PC-9 (cell line): ENCODE measurements around the gene TEX53.

ENCODE experiments used
- CTCF ChIP-seq: fragments of 200-600 bp; sonication (generic); conservative IDR thresholded peaks from 2 replicates; pipeline ENCODE4 v1.6.1; 2017; ENCODE audit warnings: mixed run types, antibody characterized with exemption, mild to moderate bottlenecking, moderate library complexity
- EZH2 ChIP-seq: fragments of 200-600 bp; sonication (generic); IDR thresholded peaks from 2 replicates; pipeline ENCODE4 v1.8.0; 2017; ENCODE audit warnings: antibody characterized with exemption, low read depth

- TF ChIP-seq CTCF (no peak), EZH2 (no peak)
These were observed 1.9 kb downstream of the TEX53 start for GRCh38 chr9:114655689-114656088.
